HepG2 (cell line): Measurements from ENCODE around the gene UBR7.

ENCODE experiments used
- CTCF ChIP-seq: sonication (generic); formaldehyde crosslinking; IDR thresholded peaks from 2 replicates; pipeline ENCODE4 v1.5.0; 2020; ENCODE audit warnings: mild to moderate bottlenecking, missing genetic modification reagents, moderate library complexity
- DMAP1 ChIP-seq: IDR thresholded peaks from 2 replicates; pipeline ENCODE4 v1.6.1; 2016
- MYC ChIP-seq: sonication (generic); formaldehyde crosslinking; IDR thresholded peaks from 2 replicates; pipeline ENCODE4 v1.9.0; 2021; ENCODE audit warnings: missing genetic modification reagents, borderline replicate concordance
- POLR2AphosphoS5 ChIP-seq: IDR thresholded peaks from 2 replicates; pipeline ENCODE4 v1.6.1; 2012; ENCODE audit warnings: low read depth, low read length
- TAF1 ChIP-seq: sonication (generic); formaldehyde crosslinking; IDR thresholded peaks from 2 replicates; pipeline ENCODE4 v1.4.0; 2020; ENCODE audit warnings: missing genetic modification reagents

GRCh38 chr14:93163564-93163963, 43.5 kb upstream of the UBR7 start:
- TF ChIP-seq CTCF (CRISPR knock-in tag) = peak; percentile 42
- no peak for TF ChIP-seq DMAP1 (CRISPR knock-in tag)
- no peak for TF ChIP-seq TAF1 (CRISPR knock-in tag)
- no peak for TF ChIP-seq MYC
- TF ChIP-seq POLR2AphosphoS5 = no peak
